DOHH2 (cell line): ENCODE measurements around the gene SIX3.

Experiments
- CTCF ChIP-seq: fragments of 200-600 bp; sonication (generic); IDR thresholded peaks from one replicate; pipeline ENCODE4 v1.5.1; 2014; ENCODE audit warnings: antibody characterized with exemption, mild to moderate bottlenecking, low read depth, low read length; ENCODE audit not compliant: poor library complexity, severe bottlenecking
- EZH2phosphoT487 ChIP-seq: fragments of 200-600 bp; sonication (generic); IDR thresholded peaks from 2 replicates; pipeline ENCODE4 v1.6.1; 2017; ENCODE audit warnings: borderline replicate concordance, mild to moderate bottlenecking, antibody characterized with exemption, low read length, moderate library complexity, mixed read lengths

DNA sequence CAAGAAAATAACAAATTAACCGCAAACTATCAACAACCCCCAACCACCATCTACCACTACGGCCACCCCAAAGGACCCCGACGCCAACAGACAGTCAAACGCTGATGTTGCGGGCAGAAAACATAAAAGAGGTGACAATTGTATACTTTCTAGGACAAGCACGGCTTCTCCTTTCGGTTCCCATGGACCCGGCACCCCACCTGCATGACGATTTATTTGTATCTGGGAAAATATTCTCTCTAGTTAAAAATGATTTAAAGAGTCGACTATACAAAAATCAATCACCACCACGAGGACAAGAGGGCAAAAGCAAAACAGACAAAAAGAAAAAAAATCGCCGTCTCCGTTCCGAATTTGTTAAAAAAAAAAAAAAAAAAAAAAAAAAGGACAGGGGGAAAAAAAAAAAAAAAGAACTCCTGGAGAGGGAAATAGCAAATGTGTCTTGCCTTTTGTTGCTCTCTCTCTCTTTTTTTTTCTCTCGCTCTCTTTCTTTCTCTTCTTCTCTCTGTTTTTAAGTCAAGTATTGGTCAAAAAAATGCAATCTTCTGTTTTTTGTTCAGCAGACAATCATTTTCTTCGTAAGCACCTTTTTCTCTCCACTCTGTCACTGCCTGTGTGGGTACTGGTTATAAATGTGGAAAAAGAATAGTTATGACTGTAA is 3.6 kb downstream of the SIX3 start:
- TF ChIP-seq EZH2phosphoT487 (no peak), CTCF (no peak)
